Gastrocnemius medialis (tissue), 4 donors: ENCODE measurements around the gene TRPV3. TPM values are rescaled to one million over a fixed set of nuclear protein-coding genes. Genes with fewer than 3 reads are reported as not detected.

Source experiments
- ATAC-seq, 2 donors: fragments of 150-250 bp; one replicate each; pipeline ENCODE4 v1.9.1; 2016
- DNase-seq, 2 donors: peaks; one replicate each; pipeline ENCODE4 v3.0.0-alpha.2; 2019
- H3K27ac ChIP-seq, 4 donors: fragments of 200-600 bp; sonication (generic); 1 replicate in 1 of 4; 2 replicates in 3 of 4; pipeline ENCODE4 v1.5.1; 2016 to 2018; ENCODE audit warnings: mild to moderate bottlenecking in 2 of 4, moderate library complexity in 1 of 4
- H3K27me3 ChIP-seq, 3 donors: fragments of 200-600 bp; sonication (generic) in 2 of 3; 1 replicate in 1 of 3; 2 replicates in 2 of 3; pipeline versions ENCODE4 v1.5.1 to v1.6.0; 2016 to 2019; ENCODE audit warnings: mild to moderate bottlenecking in 1 of 3, moderate library complexity in 1 of 3
- H3K36me3 ChIP-seq, 2 donors: fragments of 200-600 bp; sonication (generic) in 1 of 2; one replicate each; pipeline ENCODE4 v1.5.1; 2017 to 2018
- H3K4me1 ChIP-seq, 2 donors: fragments of 200-600 bp; sonication (generic) in 1 of 2; one replicate each; pipeline ENCODE4 v1.5.1; 2016 to 2017; ENCODE audit warnings: mild to moderate bottlenecking in 2 of 2
- H3K4me3 ChIP-seq, 4 donors: fragments of 200-600 bp; sonication (generic) in 3 of 4; 1 replicate in 1 of 4; 2 replicates in 3 of 4; pipeline ENCODE4 v1.5.1; 2016 to 2019; ENCODE audit warnings: mild to moderate bottlenecking in 2 of 4
- H3K9me3 ChIP-seq, 3 donors: fragments of 200-600 bp; sonication (generic) in 2 of 3; 1 replicate in 1 of 3; 2 replicates in 2 of 3; pipeline ENCODE4 v1.5.1; 2016 to 2019
- CTCF ChIP-seq, 5 experiments: fragments of 450-650 bp in 3 of 5; fragments of 200-600 bp in 2 of 5; sonication (generic) in 2 of 5; IDR thresholded peaks in 4 of 5; conservative IDR thresholded peaks in 1 of 5; 1 replicate in 4 of 5; 2 replicates in 1 of 5; pipeline ENCODE4 v1.5.1; 2016 to 2019; ENCODE audit warnings: antibody characterized with exemption in 5 of 5, mild to moderate bottlenecking in 3 of 5, moderate library complexity in 3 of 5
- POLR2A ChIP-seq, 2 donors: fragments of 450-650 bp; IDR thresholded peaks; one replicate each; pipeline ENCODE4 v1.6.1; 2017; ENCODE audit warnings: antibody characterized with exemption in 2 of 2, mild to moderate bottlenecking in 2 of 2, moderate library complexity in 2 of 2
- in situ Hi-C, 4 donors: fragments of 200-750 bp; cut with MboI; loops; one replicate each; pipeline versions ENCODE4 v1.15.0 to v1.8.0; 2017; ENCODE audit warnings: low sequenced_read_pairs in 4 of 4
- intact Hi-C: fragments of 100-400 bp; cut with DNase I; formaldehyde crosslinking; loops from one replicate; pipeline ENCODE4 v1.15.1; 2023; ENCODE audit warnings: low total_unique reads
- total RNA-seq, 4 donors: library from RNA; depleted of rRNA; stranded (reverse); fragments of >200 nt; gene quantifications; one replicate each; pipeline versions ENCODE4 v1.1.0 to v1.2.3, GENCODE V29; 2016

Gene TRPV3
- total RNA-seq, 4 donors from 2014 or later: 1.3 to 3.8 (median 1.6) TPM

GRCh38 chr17:3542410-3543088, 15.1 kb downstream of the TRPV3 start:
- H3K27ac ChIP-seq: no peak overlapping the region
- DNase-seq: no peak
- TF ChIP-seq CTCF (IDR thresholded peaks at IDR 0.05 in 4 of 5, conservative IDR thresholded peaks at IDR 0.05 in 1 of 5) (no peak), POLR2A (IDR thresholded peaks at IDR 0.05) (no peak)
- H3K27me3 ChIP-seq: no peaks in the 10 kb centered on the region
- no peaks in the 10 kb centered on the region for H3K9me3 ChIP-seq
- in situ Hi-C loops: no loop called here
- H3K4me3 ChIP-seq: no peak overlapping the region
- no peaks in the 10 kb centered on the region for H3K4me1 ChIP-seq
- no peak for ATAC-seq
- intact Hi-C loops: no loop called here
- no peaks in the 10 kb centered on the region for H3K36me3 ChIP-seq

DNA sequence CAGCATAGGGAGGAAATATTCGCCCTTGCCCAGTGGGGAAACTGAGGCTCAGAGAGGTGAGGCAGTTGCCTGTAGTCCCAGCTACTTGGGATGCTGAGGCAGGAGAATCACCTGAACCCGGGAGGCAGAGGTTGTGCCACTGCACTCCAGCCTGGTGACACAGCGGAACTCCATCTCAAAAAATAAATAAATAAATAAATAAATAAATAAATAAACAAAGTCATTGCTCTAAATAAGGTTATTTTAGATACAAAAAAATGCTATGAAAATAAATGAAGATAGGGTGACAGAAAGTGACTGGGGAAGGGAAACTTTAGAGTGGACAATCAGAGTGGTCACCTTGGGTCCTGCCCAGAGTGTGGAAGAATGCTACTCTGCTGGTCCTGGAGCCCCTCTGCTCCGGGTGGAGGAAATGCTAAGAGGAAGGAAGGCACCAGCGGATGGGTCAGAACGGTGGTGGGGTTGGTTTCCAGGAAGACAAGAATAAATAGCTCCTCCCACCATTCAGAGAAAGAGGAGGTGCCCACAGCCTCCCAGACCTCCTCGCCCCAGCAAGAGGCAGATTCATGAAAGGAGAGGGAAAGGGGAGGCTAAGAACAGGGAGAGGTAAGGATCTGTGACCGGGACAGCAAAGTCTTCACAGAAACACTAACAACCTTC, 17.6 kb downstream of the TRPV3 start:
- intact Hi-C loops: loop anchor here (10.0 kb wide), 1 partner anchor 125 kb away; the partner anchor contains the start of genes EMC6 and TAX1BP3
- TF ChIP-seq POLR2A (IDR thresholded peaks at IDR 0.05) (no peak), CTCF (IDR thresholded peaks at IDR 0.05 in 4 of 5, conservative IDR thresholded peaks at IDR 0.05 in 1 of 5) (no peak)
- no peak overlapping the region for H3K4me3 ChIP-seq
- DNase-seq (peak in 1 of 2 donors; percentile 1), ATAC-seq (no peak)
- no peaks in the 10 kb centered on the region for H3K27me3 ChIP-seq
- H3K4me1 ChIP-seq: no peaks in the 10 kb centered on the region
- H3K36me3 ChIP-seq: no peaks in the 10 kb centered on the region
- no peak overlapping the region for H3K27ac ChIP-seq
- in situ Hi-C loops: no loop called here
- no peaks in the 10 kb centered on the region for H3K9me3 ChIP-seq

DNA sequence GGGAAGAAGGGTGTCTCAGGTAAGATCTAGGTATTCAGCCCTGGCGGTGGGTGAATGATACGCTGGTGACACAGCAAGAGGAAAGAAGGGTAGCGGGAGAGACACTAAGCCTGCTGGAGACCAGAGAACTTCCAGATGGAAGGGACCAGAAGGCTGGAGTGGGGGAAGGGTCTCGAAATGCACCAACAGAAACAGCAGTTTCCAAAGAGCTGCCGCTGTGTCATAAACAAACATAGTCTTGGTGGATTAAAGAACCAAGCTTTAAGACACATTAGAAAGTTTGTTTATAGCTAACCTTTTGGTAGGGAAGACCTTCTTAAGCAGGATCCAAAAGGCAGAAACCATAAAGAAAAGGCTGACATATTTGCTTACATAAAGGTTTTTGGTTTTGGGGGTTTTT, 20.9 kb downstream of the TRPV3 start:
- TF ChIP-seq POLR2A (IDR thresholded peaks at IDR 0.05): no peak
- TF ChIP-seq CTCF (IDR thresholded peaks at IDR 0.05 in 4 of 5, conservative IDR thresholded peaks at IDR 0.05 in 1 of 5): no peak
- no peak overlapping the region for H3K27ac ChIP-seq
- H3K27me3 ChIP-seq: no peaks in the 10 kb centered on the region
- DNase-seq (no peak), ATAC-seq (no peak)
- H3K4me3 ChIP-seq: no peak overlapping the region
- in situ Hi-C loops (no loop called here), intact Hi-C loops (loop anchor here (10.0 kb wide), 1 partner anchor 128 kb away; the partner anchor contains the start of genes EMC6 and TAX1BP3)
- no peaks in the 10 kb centered on the region for H3K4me1 ChIP-seq
- H3K36me3 ChIP-seq: no peaks in the 10 kb centered on the region
- H3K9me3 ChIP-seq: no peaks in the 10 kb centered on the region

DNA sequence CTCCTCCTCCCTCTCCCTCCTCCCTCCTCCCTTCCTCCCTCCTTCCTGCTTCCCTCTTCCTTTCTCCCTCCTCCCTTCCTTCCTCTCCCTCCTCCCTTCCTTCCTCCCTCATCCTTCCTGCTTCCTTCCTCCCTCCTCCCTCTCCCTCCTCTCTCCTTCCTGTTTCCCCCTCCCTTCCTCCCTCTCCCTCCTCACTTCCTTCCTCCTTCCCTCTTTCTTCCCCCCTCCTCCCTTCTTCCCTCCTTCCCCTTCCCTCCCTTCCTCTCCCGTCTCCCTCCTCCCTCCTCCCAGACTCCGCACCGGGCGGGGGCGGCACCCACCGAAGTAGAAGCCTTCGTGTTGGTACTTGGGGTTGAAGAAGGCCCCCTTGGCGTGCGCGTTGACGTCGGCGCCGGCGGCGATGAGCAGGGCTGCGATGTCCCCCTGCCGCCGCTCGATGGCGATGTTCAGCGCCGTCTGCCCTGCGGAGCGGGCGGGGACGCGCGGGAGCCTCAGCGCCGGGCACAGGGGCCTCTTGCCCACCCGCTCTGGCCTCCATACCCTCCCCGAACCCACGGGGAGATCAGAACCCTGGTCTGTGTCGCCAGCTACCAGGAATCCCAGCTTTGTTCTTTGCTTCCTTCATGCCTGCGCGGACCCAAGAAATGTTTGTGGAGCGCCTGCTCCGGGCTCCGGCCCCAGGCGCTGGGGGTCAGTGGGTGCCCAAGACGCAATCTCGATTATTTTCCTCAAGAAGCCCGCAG, 22.2 kb downstream of the TRPV3 start:
- intact Hi-C loops: loop anchor here (10.0 kb wide), 1 partner anchor 129 kb away; the partner anchor contains the start of genes EMC6 and TAX1BP3
- Histone ChIP-seq H3K27me3 (no peaks in the 10 kb centered on the region), H3K9me3 (no peaks in the 10 kb centered on the region), H3K4me1 (peaks cover 0 to 2% of the 10 kb centered on the region in 2 donors), H3K4me3 (peak overlapping the region; percentile 45 to 62 (median 52)), H3K27ac (peak overlapping the region; percentile 38 to 70 (median 60)), H3K36me3 (no peaks in the 10 kb centered on the region)
- in situ Hi-C loops: no loop called here
- no peak for TF ChIP-seq POLR2A (IDR thresholded peaks at IDR 0.05)
- TF ChIP-seq CTCF (IDR thresholded peaks at IDR 0.05 in 4 of 5, conservative IDR thresholded peaks at IDR 0.05 in 1 of 5): peak; percentile 46 to 77 (median 70)
- peak; percentile 14 to 35 for DNase-seq
- ATAC-seq: peak; percentile 62 to 77
